Neural cell (in vitro differentiated cells): Measurements from ENCODE around the gene ZNF536.

ENCODE experiments used
- EP300 ChIP-seq: fragments of 450-650 bp; conservative IDR thresholded peaks from 2 replicates; pipeline ENCODE4 v1.6.1; 2014; ENCODE audit warnings: antibody characterized with exemption, mild to moderate bottlenecking, moderate library complexity; ENCODE audit not compliant: poor library complexity, severe bottlenecking
- EZH2 ChIP-seq: fragments of 200-600, 300-800 bp; shearing (Covaris generic), sonication (generic); IDR thresholded peaks from 2 replicates; pipeline ENCODE4 v1.6.1; 2014; ENCODE audit warnings: antibody characterized with exemption, low read length, borderline replicate concordance, mild to moderate bottlenecking; ENCODE audit not compliant: insufficient read depth, poor library complexity, severe bottlenecking
- MXI1 ChIP-seq: fragments of 450-650 bp; conservative IDR thresholded peaks from 2 replicates; pipeline ENCODE4 v1.6.1; 2014; ENCODE audit warnings: antibody characterized with exemption, mild to moderate bottlenecking; ENCODE audit not compliant: poor library complexity, severe bottlenecking
- POLR2AphosphoS5 ChIP-seq: IDR thresholded peaks from 2 replicates; pipeline ENCODE4 v1.6.1; 2012
- RAD21 ChIP-seq: fragments of 450-650 bp; conservative IDR thresholded peaks from 2 replicates; pipeline ENCODE4 v1.6.1; 2014; ENCODE audit warnings: antibody characterized with exemption, mild to moderate bottlenecking, moderate library complexity
- SMC3 ChIP-seq: fragments of 450-650 bp; conservative IDR thresholded peaks from 2 replicates; pipeline ENCODE4 v1.6.1; 2014; ENCODE audit warnings: antibody characterized with exemption, mild to moderate bottlenecking, moderate library complexity; ENCODE audit not compliant: poor library complexity
- TAF1 ChIP-seq: IDR thresholded peaks from 2 replicates; pipeline ENCODE4 v1.6.1; 2012; ENCODE audit warnings: low read depth
- TF ChIP-seq, protein P1 (sequence below): fragments of 450-650 bp; IDR thresholded peaks from 2 replicates; pipeline ENCODE4 v1.5.1; 2014; ENCODE audit warnings: antibody characterized with exemption, mild to moderate bottlenecking, moderate library complexity; ENCODE audit not compliant: poor library complexity, severe bottlenecking
- TF ChIP-seq, protein P2 (sequence below): IDR thresholded peaks from 2 replicates; pipeline ENCODE4 v1.6.1; 2012; ENCODE audit warnings: borderline replicate concordance

DNA sequence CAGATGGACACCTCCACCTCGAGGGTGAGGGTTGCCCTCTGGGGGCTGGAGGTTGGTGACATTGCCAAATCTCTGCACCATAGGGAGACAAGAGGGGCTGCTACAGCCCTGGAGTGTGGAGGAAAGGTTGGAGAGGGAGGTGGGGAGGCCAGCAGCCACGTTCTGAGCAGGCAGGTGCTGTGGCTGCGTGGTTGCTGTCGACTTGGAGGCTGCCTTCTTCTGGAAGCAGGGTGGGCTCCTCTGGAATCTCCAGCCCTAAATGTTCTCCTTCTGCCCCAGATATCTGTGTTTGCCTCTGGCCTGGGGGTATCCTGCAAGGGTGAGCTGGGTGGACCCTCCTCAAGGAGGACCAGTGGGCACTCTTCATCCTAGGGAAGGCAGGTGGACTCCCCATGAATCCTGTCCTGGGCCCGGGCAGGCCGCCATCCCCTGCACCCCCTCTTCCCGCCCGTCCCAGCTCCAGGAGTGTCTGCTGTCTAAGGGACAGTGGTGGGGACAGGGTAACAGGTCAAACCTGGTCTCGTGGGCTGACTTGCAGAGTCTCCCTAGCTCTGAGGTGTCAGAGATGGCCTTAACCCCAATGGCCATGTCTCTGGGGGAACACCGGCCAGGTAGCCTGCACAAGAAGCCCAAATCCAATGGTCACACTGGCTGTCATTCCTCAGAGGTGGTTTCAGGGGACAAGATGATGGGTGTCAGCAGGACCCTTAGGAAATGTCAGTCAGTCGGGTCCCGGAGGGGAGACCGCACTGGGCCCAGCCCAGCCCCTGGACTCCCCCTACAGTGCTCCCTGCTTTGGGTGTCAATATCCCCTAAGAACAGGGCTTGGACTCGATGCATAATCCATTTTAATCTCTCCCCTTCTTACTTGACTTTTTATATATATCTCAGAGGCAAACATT, 32.3 kb upstream of the ZNF536 start:
- TF ChIP-seq, protein P1, sequence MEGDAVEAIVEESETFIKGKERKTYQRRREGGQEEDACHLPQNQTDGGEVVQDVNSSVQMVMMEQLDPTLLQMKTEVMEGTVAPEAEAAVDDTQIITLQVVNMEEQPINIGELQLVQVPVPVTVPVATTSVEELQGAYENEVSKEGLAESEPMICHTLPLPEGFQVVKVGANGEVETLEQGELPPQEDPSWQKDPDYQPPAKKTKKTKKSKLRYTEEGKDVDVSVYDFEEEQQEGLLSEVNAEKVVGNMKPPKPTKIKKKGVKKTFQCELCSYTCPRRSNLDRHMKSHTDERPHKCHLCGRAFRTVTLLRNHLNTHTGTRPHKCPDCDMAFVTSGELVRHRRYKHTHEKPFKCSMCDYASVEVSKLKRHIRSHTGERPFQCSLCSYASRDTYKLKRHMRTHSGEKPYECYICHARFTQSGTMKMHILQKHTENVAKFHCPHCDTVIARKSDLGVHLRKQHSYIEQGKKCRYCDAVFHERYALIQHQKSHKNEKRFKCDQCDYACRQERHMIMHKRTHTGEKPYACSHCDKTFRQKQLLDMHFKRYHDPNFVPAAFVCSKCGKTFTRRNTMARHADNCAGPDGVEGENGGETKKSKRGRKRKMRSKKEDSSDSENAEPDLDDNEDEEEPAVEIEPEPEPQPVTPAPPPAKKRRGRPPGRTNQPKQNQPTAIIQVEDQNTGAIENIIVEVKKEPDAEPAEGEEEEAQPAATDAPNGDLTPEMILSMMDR = no peak
- no peak for TF ChIP-seq EZH2
- TF ChIP-seq POLR2AphosphoS5 = no peak
- TF ChIP-seq EP300 = no peak
- TF ChIP-seq TAF1 = no peak
- TF ChIP-seq SMC3 = no peak
- TF ChIP-seq RAD21 = no peak
- TF ChIP-seq, protein P2, sequence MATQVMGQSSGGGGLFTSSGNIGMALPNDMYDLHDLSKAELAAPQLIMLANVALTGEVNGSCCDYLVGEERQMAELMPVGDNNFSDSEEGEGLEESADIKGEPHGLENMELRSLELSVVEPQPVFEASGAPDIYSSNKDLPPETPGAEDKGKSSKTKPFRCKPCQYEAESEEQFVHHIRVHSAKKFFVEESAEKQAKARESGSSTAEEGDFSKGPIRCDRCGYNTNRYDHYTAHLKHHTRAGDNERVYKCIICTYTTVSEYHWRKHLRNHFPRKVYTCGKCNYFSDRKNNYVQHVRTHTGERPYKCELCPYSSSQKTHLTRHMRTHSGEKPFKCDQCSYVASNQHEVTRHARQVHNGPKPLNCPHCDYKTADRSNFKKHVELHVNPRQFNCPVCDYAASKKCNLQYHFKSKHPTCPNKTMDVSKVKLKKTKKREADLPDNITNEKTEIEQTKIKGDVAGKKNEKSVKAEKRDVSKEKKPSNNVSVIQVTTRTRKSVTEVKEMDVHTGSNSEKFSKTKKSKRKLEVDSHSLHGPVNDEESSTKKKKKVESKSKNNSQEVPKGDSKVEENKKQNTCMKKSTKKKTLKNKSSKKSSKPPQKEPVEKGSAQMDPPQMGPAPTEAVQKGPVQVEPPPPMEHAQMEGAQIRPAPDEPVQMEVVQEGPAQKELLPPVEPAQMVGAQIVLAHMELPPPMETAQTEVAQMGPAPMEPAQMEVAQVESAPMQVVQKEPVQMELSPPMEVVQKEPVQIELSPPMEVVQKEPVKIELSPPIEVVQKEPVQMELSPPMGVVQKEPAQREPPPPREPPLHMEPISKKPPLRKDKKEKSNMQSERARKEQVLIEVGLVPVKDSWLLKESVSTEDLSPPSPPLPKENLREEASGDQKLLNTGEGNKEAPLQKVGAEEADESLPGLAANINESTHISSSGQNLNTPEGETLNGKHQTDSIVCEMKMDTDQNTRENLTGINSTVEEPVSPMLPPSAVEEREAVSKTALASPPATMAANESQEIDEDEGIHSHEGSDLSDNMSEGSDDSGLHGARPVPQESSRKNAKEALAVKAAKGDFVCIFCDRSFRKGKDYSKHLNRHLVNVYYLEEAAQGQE = no peak
- no peak for TF ChIP-seq MXI1
